ENCODE measurements around the gene ATP13A4.

The ATP13A4 gene

DNA sequence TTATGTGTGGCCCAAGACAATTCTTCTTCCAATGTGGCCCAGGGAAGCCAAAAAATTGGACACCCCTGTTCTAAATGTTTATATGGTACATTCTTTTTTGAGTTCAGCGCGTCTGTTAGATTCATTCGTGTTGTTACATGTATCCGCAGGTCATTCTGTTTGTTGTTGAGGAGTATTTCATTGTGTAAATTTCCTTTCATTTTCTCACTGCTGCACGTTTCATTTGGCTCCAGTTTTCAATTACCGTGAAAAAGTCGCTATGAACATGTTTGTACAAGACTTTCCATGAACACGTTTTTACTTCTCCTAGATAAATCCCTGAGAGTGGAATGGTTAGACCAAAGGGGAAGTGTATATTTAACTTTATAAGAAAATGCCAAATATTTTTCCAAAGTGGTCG lies 30.8 kb upstream of the ATP13A4 start:
- DNase-seq (ENCODE audit: low read depth, low spot score) = no peak
- H3K4me3 ChIP-seq (ENCODE audit: low read depth, low read length) = no peak overlapping the region
- in situ Hi-C loops (cut with HindIII; ENCODE audit: low sequenced_read_pairs) = no loop called here
- TF ChIP-seq, protein P1, sequence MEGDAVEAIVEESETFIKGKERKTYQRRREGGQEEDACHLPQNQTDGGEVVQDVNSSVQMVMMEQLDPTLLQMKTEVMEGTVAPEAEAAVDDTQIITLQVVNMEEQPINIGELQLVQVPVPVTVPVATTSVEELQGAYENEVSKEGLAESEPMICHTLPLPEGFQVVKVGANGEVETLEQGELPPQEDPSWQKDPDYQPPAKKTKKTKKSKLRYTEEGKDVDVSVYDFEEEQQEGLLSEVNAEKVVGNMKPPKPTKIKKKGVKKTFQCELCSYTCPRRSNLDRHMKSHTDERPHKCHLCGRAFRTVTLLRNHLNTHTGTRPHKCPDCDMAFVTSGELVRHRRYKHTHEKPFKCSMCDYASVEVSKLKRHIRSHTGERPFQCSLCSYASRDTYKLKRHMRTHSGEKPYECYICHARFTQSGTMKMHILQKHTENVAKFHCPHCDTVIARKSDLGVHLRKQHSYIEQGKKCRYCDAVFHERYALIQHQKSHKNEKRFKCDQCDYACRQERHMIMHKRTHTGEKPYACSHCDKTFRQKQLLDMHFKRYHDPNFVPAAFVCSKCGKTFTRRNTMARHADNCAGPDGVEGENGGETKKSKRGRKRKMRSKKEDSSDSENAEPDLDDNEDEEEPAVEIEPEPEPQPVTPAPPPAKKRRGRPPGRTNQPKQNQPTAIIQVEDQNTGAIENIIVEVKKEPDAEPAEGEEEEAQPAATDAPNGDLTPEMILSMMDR (IDR thresholded peaks at IDR 0.05; ENCODE audit: low read depth, low read length) = no peak

DNA sequence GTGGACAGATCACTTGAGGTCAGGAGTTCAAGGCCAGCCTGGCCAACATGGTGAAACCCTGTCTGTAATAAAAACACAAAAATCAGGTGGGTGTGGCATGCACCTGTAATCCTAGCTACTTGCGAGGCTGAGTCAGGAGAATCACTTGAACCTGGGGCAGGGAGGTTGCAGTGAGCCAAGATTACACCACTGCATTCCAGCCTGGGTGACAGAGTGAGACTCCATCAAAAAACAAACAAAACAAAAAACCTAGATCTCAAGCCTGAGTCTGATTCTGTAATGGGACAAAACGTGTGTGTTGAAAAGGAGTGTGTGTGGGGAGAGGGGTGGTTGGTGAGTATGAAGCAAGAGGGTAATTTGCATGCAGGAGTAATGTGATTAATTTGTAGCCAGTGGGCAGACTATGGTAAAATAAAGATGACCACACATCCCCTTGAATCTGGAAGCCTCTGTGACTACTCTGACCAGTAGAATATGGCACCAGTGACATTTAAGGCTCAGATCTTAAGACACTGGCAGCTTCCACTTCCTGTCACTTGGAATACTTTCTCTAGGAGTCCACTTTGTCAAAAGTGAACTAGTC lies 19.9 kb upstream of the ATP13A4 start:
- TF ChIP-seq, protein P1 (IDR thresholded peaks at IDR 0.05; ENCODE audit: low read depth, low read length) = no peak
- DNase-seq (ENCODE audit: low read depth, low spot score) = no peak
- no peak overlapping the region for H3K4me3 ChIP-seq (ENCODE audit: low read depth, low read length)
- in situ Hi-C loops (cut with HindIII; ENCODE audit: low sequenced_read_pairs) = no loop called here

DNA sequence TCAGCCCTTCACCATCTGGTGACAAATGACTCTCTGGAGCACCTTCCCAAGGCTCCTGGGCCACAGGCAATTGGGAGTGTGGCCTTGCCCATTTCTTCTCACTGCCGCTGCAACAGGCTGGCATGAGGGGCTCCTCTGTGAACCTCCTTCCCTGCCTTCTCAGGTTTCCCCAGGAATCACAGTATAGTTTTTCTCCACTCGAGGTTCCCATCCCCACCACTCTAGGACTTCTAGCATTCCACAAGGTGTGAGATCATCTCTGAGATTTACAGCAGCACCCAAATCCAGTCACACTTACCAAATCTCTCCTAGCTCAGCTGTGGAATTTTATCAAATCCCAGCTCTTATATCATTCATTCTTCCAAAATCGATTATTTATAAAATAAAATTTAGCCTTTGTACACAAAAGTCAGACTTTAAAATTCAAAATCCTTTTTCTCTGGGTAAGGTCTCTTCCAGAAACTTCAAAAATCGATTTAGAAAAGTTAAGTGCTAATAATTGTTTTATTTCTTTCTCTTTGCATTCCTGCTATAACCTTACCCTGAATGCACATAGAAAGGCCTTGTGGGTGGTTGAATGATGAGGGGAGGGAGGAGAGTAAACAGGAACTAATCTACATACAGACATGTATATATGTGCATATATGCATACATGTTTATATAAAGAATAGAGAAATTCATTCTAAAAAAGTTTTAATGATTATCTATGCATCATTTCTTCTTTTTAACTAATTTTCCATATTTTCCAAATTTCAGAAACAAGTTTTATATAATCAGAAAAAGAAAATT lies 18.9 kb upstream of the ATP13A4 start:
- TF ChIP-seq, protein P1 (IDR thresholded peaks at IDR 0.05; ENCODE audit: low read depth, low read length) = no peak
- in situ Hi-C loops (cut with HindIII; ENCODE audit: low sequenced_read_pairs) = no loop called here
- DNase-seq (ENCODE audit: low read depth, low spot score) = no peak

DNA sequence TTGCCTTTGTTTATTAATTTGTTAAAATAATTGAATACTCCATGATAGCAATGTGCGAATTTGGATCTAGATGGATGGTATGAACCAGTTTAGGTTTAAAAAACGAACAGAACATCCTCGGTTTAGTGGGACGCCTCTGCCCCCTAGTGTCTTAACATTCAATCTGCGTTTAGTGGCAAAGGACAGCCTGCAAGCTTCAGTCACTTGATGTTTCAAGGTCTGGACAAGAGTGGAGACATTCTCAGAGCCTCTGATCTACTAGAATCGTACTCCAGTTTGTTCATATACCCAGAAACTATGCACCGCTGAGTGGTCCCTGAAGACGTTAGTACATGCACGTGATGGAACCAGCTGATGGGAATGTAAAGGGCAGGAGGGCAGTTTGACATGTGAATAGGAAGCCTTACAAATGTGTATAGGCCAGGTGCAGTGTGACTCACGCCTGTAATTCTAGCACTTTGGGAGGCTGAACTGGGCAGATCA lies 17.8 kb upstream of the ATP13A4 start:
- TF ChIP-seq, protein P1 (IDR thresholded peaks at IDR 0.05; ENCODE audit: low read depth, low read length) = peak; percentile 81

More for the DNA sequence above, 18.9 kb upstream of the ATP13A4 start:
- H3K4me3 ChIP-seq (ENCODE audit: low read depth, low read length) = no peak overlapping the region

DNA sequence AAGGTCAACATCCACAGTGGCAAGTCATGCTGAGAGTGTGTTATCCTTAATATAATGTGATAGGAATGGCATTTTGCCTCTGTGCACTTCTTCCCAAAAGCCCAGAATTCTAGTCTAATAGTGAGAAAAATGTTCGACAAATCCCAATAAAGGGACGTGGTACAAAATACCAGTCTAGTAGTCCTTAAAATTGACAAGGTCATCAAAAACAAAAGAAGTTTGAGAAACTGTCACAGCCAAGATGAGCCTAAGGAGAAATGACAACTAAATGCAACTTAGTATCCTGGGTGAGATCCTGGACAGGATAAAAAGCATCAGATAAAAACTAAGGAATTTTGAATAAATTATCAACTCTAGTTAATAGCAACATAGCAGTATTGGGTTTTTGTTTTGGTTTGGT lies 14.4 kb upstream of the ATP13A4 start:
- TF ChIP-seq, protein P1 (IDR thresholded peaks at IDR 0.05; ENCODE audit: low read depth, low read length) = no peak
- no peak for DNase-seq (ENCODE audit: low read depth, low spot score)
- in situ Hi-C loops (cut with HindIII; ENCODE audit: low sequenced_read_pairs) = no loop called here
- no peak overlapping the region for H3K4me3 ChIP-seq (ENCODE audit: low read depth, low read length)

More for the DNA sequence above, 17.8 kb upstream of the ATP13A4 start:
- in situ Hi-C loops (cut with HindIII; ENCODE audit: low sequenced_read_pairs) = no loop called here
- H3K4me3 ChIP-seq (ENCODE audit: low read depth, low read length) = no peak overlapping the region
- peak; percentile 66 for DNase-seq (ENCODE audit: low read depth, low spot score)

DNA sequence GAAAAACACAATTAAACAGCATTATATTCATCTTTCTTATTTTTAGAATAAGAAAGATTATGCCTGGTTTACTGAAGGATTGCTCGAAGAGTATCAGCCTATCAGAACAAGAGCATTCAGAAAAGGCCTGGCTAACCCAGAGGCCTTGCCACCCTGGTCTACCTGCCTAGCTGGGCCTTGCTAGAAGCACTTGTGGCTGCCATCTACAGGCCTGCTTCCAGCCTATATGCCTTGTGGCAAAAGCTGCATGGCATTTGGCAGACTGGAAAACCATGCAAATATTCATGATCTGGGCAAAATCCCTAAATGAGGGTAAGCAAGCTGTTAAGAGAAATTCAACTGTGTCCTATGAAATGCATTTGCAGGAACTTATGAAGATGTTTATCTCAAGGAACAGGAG lies 9.3 kb upstream of the ATP13A4 start:
- DNase-seq (ENCODE audit: low read depth, low spot score) = no peak
- TF ChIP-seq, protein P1 (IDR thresholded peaks at IDR 0.05; ENCODE audit: low read depth, low read length) = no peak
- H3K4me3 ChIP-seq (ENCODE audit: low read depth, low read length) = no peak overlapping the region
- in situ Hi-C loops (cut with HindIII; ENCODE audit: low sequenced_read_pairs) = no loop called here

Data from astrocyte of the spinal cord (primary cell).